ENCODE results near the gene MYT1. TPM values are rescaled to one million over a fixed set of nuclear protein-coding genes. Genes with fewer than 3 reads are reported as not detected.

MYT1 gene
- total and polyA plus RNA-seq, 2 of the 8 experiments (the other 6 are each of a cell fraction or from before 2014, with no cell fraction given): 0.63 to 2.0 TPM

GRCh38 chr20:64242003-64242796 lies 77.9 kb downstream of the MYT1 start (continued):
- TF ChIP-seq MAX (IDR thresholded peaks at IDR 0.05) (no peak), SP2 (IDR thresholded peaks at IDR 0.05; ENCODE audit: low read length) (no peak), USF2 (IDR thresholded peaks at IDR 0.05; ENCODE audit: low read length) (no peak)

Measured in H1 (cell line).